ENCODE data around the gene PARP9. TPM values are rescaled to one million over a fixed set of nuclear protein-coding genes. Genes with fewer than 3 reads are reported as not detected.

PARP9 gene
- total and polyA plus RNA-seq, 2 of the 8 experiments (the other 6 are each of a cell fraction or from before 2014, with no cell fraction given) = 3.7 to 4.5 TPM

DNA sequence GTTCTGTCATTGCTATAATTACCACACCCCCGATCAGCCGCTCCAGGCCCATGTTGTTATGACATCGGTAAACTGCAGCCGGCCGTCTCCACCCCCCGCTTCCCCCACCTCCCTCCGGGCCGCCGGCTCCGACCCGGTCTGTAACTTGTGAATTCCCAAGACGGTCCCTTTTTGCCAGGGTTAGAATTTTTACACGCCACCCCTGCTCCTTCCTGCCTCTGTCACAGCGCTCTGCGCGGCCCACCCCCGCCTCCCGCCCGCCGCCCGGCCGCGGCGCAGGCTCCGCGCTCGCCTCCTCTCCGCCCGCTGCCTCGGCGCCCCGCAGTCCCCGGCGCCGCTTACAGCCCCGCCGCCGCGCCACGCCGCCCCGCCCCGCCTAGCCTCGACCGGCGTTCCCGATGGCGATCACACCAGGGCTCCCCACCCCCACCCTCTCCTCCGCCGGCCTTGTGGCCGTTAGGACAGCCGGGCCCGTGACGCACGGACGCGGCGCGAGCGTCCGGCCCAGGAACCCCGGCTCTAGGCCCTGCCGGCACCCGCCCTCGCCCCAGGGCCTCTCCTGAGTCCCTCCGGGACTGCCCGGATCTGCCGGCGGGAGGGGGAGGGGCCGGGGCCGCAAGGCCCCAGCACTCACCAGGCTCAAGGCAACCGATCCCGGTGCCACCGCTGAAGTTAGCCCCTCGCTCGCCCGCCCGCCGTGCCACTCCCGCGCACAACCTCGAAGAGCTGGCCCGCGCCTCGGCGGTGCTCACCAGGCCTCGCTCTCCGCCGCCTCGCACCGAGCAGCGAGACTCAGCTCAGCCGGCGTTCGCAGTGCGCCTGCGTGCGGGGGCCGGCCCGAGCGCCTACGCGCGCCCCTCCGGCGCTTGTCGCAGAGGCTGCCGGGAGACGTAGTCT is 49.7 kb downstream of the PARP9 start, which contains the start of gene KPNA1 (continued):
- TF ChIP-seq TEAD4 (IDR thresholded peaks at IDR 0.05; ENCODE audit: low read depth, low read length) (no peak), GTF2F1 (IDR thresholded peaks at IDR 0.05; ENCODE audit: borderline replicate concordance, low read depth, low read length) (peak; percentile 33; the same call in 1 of the 2 replicates), CREB1 (IDR thresholded peaks at IDR 0.05) (peak; percentile 40; the same call in 1 of the 2 replicates), POLR2AphosphoS5 (IDR thresholded peaks at IDR 0.05; ENCODE audit: low read depth, low read length) (peak; percentile 88), EP300 (IDR thresholded peaks at IDR 0.05; ENCODE audit: borderline replicate concordance in 1 of 2, low read depth in 2 of 2, low read length in 2 of 2) (peak in 1 of 2 experiments; percentile 2; a peak in 1 of 3 replicates), EZH2 (IDR thresholded peaks at IDR 0.05; ENCODE audit: low read depth, low read length, severe bottlenecking) (no peak), RNF2 (IDR thresholded peaks at IDR 0.05; ENCODE audit: borderline replicate concordance, low read depth, low read length, missing control alignments, poor library complexity, severe bottlenecking) (no peak), CBX5 (IDR thresholded peaks at IDR 0.05; ENCODE audit: low read depth, low read length) (no peak), TAF7 (optimal IDR thresholded peaks at IDR 0.05; ENCODE audit: borderline replicate concordance, low read depth, low read length) (peak; percentile 57), HDAC6 (IDR thresholded peaks at IDR 0.05; ENCODE audit: low read depth, low read length) (no peak), TAF1 (IDR thresholded peaks at IDR 0.05; ENCODE audit: low read depth, low read length) (peak; percentile 78), RXRA (IDR thresholded peaks at IDR 0.05; ENCODE audit: insufficient read depth, low read depth, low read length) (no peak), CHD2 (IDR thresholded peaks at IDR 0.05; ENCODE audit: low read length) (peak; percentile 11; the same call in 1 of the 2 replicates), PHF8 (conservative IDR thresholded peaks at IDR 0.05; ENCODE audit: low read depth, low read length) (peak; percentile 96), KDM5A (IDR thresholded peaks at IDR 0.05; ENCODE audit: low read length) (no peak), POU5F1 (IDR thresholded peaks at IDR 0.05; ENCODE audit: low read depth, low read length) (no peak), RFX5 (IDR thresholded peaks at IDR 0.05; ENCODE audit: borderline replicate concordance, low read depth, low read length) (no peak), RAD21 (IDR thresholded peaks at IDR 0.05 in 1 of 2, conservative IDR thresholded peaks at IDR 0.05 in 1 of 2; ENCODE audit: low read depth in 2 of 2, low read length in 2 of 2) (no peak)
- TF ChIP-seq, protein P1, sequence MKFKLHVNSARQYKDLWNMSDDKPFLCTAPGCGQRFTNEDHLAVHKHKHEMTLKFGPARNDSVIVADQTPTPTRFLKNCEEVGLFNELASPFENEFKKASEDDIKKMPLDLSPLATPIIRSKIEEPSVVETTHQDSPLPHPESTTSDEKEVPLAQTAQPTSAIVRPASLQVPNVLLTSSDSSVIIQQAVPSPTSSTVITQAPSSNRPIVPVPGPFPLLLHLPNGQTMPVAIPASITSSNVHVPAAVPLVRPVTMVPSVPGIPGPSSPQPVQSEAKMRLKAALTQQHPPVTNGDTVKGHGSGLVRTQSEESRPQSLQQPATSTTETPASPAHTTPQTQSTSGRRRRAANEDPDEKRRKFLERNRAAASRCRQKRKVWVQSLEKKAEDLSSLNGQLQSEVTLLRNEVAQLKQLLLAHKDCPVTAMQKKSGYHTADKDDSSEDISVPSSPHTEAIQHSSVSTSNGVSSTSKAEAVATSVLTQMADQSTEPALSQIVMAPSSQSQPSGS (IDR thresholded peaks at IDR 0.05; ENCODE audit: low read length) = no peak
- TF ChIP-seq, protein P2, sequence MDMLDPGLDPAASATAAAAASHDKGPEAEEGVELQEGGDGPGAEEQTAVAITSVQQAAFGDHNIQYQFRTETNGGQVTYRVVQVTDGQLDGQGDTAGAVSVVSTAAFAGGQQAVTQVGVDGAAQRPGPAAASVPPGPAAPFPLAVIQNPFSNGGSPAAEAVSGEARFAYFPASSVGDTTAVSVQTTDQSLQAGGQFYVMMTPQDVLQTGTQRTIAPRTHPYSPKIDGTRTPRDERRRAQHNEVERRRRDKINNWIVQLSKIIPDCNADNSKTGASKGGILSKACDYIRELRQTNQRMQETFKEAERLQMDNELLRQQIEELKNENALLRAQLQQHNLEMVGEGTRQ (IDR thresholded peaks at IDR 0.05; ENCODE audit: low read length) = no peak
